Glutamatergic neuron (in vitro differentiated cells): ENCODE measurements around the gene TRIM60. TPM values are rescaled to one million over a fixed set of nuclear protein-coding genes. Genes with fewer than 3 reads are reported as not detected.
"Not testable (repeated sequence)": the region's sequence is repeated elsewhere in the genome, so short reads cannot be mapped to it uniquely, and the experiment has no call there.

ENCODE experiments used
- DNase-seq: peaks from one replicate; pipeline ENCODE4 v3.0.0; 2022
- H3K27ac Mint-ChIP-seq: one replicate; pipeline ENCODE4 v1.8.0; 2020; ENCODE audit warnings: mild to moderate bottlenecking, mixed read lengths, inconsistent platforms; ENCODE audit not compliant: unreplicated experiment
- H3K27me3 Mint-ChIP-seq: one replicate; pipeline ENCODE4 v1.8.0; 2020; ENCODE audit warnings: mild to moderate bottlenecking, moderate library complexity, mixed read lengths, inconsistent platforms; ENCODE audit not compliant: unreplicated experiment
- H3K36me3 Mint-ChIP-seq: one replicate; pipeline ENCODE4 v1.8.0; 2020; ENCODE audit warnings: mild to moderate bottlenecking, mixed read lengths, inconsistent platforms; ENCODE audit not compliant: unreplicated experiment
- H3K4me1 Mint-ChIP-seq: one replicate; pipeline ENCODE4 v1.8.0; 2020; ENCODE audit warnings: mild to moderate bottlenecking, low read depth, mixed read lengths, inconsistent platforms; ENCODE audit not compliant: unreplicated experiment
- H3K4me3 Mint-ChIP-seq: one replicate; pipeline ENCODE4 v1.8.0; 2020; ENCODE audit warnings: mild to moderate bottlenecking, mixed read lengths, inconsistent platforms; ENCODE audit not compliant: unreplicated experiment
- H3K9me3 Mint-ChIP-seq: one replicate; pipeline ENCODE4 v1.8.0; 2020; ENCODE audit warnings: mild to moderate bottlenecking, moderate library complexity, mixed read lengths, inconsistent platforms; ENCODE audit not compliant: unreplicated experiment
- total RNA-seq: library from RNA; stranded (reverse); fragmentation: NEBNext Ultra II Directional; extraction: Animal tissue kit (Norgen Biotek cat#: 25700); gene quantifications from one replicate; pipeline ENCODE4 v1.2.1, GENCODE V29; 2021; ENCODE audit not compliant: unreplicated experiment
- TF ChIP-seq, protein P1 (sequence below): fragments of 200-600 bp; sonication (generic); IDR thresholded peaks from one replicate; pipeline ENCODE4 v1.5.0; 2021; ENCODE audit not compliant: partially characterized antibody, unreplicated experiment

The TRIM60 gene
- total RNA-seq, 1 donor from 2014 or later, result not detected

DNA sequence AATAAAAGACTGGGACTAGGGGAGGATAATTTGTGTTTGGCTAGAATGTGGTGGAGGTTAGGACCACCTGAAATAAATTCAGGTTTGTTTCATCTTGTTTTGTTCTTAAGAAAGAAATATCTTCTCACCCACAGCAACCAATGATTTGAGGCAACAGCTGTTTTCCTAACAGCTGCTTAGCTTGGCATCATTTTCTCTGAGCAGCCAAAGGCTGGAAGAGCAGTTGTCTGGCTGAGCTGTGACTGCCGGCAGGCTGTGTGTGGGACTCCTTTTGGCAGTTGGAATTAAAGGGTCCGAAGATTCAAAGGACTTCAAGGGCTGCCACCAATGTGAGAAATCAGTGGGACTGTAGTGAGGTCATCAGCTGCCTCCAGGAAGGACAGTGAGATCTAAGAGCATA is 26.9 kb downstream of the TRIM60 start:
- no peak overlapping the region for H3K4me3 Mint-ChIP-seq
- peaks cover 3% of the 10 kb centered on the region for H3K4me1 Mint-ChIP-seq
- TF ChIP-seq, protein P1, sequence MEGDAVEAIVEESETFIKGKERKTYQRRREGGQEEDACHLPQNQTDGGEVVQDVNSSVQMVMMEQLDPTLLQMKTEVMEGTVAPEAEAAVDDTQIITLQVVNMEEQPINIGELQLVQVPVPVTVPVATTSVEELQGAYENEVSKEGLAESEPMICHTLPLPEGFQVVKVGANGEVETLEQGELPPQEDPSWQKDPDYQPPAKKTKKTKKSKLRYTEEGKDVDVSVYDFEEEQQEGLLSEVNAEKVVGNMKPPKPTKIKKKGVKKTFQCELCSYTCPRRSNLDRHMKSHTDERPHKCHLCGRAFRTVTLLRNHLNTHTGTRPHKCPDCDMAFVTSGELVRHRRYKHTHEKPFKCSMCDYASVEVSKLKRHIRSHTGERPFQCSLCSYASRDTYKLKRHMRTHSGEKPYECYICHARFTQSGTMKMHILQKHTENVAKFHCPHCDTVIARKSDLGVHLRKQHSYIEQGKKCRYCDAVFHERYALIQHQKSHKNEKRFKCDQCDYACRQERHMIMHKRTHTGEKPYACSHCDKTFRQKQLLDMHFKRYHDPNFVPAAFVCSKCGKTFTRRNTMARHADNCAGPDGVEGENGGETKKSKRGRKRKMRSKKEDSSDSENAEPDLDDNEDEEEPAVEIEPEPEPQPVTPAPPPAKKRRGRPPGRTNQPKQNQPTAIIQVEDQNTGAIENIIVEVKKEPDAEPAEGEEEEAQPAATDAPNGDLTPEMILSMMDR, result no peak
- no peak for DNase-seq
- H3K27ac Mint-ChIP-seq, result no peak overlapping the region
- no peaks in the 10 kb centered on the region for H3K9me3 Mint-ChIP-seq
- peaks cover 5% of the 10 kb centered on the region for H3K27me3 Mint-ChIP-seq
- no peaks in the 10 kb centered on the region for H3K36me3 Mint-ChIP-seq

DNA sequence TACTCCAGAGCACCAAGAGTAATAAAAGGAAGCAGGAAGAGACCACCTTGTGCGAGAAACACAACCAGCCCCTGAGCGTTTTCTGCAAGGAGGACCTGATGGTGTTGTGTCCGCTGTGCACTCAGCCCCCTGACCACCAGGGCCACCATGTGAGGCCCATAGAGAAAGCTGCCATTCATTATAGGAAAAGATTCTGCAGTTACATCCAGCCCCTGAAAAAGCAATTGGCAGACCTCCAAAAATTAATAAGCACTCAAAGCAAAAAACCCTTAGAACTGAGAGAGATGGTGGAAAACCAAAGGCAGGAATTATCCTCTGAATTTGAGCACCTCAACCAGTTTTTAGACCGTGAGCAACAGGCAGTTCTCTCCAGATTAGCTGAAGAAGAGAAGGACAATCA is 27.6 kb downstream of the TRIM60 start:
- Mint-ChIP-seq H3K4me1 (peaks cover 1% of the 10 kb centered on the region), H3K4me3 (no peak overlapping the region), H3K36me3 (no peaks in the 10 kb centered on the region), H3K9me3 (no peaks in the 10 kb centered on the region), H3K27me3 (peaks cover 5% of the 10 kb centered on the region), H3K27ac (no peak overlapping the region)
- DNase-seq, result no peak
- TF ChIP-seq, protein P1, result no peak

DNA sequence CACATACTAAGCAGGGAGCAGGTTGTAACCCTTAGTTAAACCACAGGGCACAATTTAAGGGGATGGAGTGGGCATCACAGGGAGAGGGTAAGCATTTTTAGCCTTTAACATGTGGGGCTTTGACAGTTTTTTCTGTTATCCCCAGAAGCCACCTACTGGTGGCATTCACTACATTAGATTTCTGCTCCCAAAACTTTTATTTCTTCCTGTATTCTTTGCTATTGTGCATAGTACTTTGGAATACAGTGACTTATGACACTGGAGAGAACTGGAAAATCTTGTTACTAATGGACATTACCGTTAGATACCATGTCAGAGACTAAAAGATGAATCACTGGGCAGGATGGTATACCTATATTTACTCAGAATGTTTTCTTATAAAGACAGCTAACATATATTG is 29.1 kb downstream of the TRIM60 start:
- Mint-ChIP-seq H3K4me3 (no peak overlapping the region), H3K36me3 (no peaks in the 10 kb centered on the region), H3K27ac (no peak overlapping the region), H3K4me1 (peaks cover 1% of the 10 kb centered on the region), H3K27me3 (no peaks in the 10 kb centered on the region), H3K9me3 (no peaks in the 10 kb centered on the region)
- DNase-seq, result no peak
- TF ChIP-seq, protein P1, result peak; percentile 41

DNA sequence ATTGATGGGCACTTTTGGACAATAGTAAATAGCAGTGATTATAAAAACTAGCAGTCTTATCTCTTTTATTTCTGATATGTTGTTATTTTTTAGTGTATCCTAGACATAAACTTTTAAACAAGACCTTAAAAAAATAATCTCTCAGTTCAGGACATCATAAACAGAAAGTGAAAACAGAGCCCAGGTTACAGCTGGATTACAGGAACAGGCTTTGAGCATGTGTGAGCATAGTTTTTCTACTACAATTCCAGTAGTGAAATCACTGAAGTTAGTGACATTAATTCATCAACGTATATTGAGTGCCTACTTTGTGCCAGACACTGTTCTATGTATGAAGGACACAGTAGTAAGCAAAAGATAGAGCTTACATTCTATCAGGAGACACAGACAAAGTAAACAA is 38.8 kb downstream of the TRIM60 start:
- H3K4me1 Mint-ChIP-seq, result no peaks in the 10 kb centered on the region

DNA sequence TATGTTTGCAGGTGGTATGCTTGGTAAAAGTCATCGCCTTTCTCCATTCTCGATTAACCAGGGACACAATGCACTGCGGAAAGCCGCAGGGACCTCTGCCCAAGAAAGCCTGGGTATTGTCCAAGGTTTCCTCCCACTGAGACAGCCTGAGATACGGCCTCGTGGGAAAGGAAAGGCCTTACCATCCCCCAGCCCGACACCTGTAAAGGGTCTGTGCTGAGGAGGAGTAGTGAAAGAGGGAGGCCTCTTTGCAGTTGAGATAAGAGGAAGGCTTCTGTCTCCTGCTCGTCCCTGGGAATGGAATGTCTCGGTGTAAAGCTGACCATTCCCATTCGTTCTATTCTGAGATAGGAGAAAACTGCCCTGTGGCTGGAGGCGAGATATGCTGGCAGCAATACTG is 41.5 kb downstream of the TRIM60 start:
- H3K9me3 Mint-ChIP-seq, H3K4me3 Mint-ChIP-seq, DNase-seq, H3K36me3 Mint-ChIP-seq, H3K27ac Mint-ChIP-seq, H3K27me3 Mint-ChIP-seq, H3K4me1 Mint-ChIP-seq: not testable (repeated sequence)

More for the DNA sequence above, 38.8 kb downstream of the TRIM60 start:
- DNase-seq, result no peak
- H3K4me3 Mint-ChIP-seq, result no peak overlapping the region
- H3K36me3 Mint-ChIP-seq, result no peaks in the 10 kb centered on the region
- H3K27ac Mint-ChIP-seq, result no peak overlapping the region
- TF ChIP-seq, protein P1, result no peak
- peaks cover 4% of the 10 kb centered on the region for H3K27me3 Mint-ChIP-seq
- H3K9me3 Mint-ChIP-seq, result peaks cover 4% of the 10 kb centered on the region
